ENCODE results near the gene CH25H.
A peak's percentile ranks its signal among the peaks of the same experiment; 100 is the strongest.
"Not testable (repeated sequence)": the region's sequence is repeated elsewhere in the genome, so short reads cannot be mapped to it uniquely, and the experiment has no call there.

The CH25H gene

GRCh38 chr10:89191301-89191700, 15.8 kb downstream of the CH25H start:
- DNase-seq = not testable (repeated sequence)

DNA sequence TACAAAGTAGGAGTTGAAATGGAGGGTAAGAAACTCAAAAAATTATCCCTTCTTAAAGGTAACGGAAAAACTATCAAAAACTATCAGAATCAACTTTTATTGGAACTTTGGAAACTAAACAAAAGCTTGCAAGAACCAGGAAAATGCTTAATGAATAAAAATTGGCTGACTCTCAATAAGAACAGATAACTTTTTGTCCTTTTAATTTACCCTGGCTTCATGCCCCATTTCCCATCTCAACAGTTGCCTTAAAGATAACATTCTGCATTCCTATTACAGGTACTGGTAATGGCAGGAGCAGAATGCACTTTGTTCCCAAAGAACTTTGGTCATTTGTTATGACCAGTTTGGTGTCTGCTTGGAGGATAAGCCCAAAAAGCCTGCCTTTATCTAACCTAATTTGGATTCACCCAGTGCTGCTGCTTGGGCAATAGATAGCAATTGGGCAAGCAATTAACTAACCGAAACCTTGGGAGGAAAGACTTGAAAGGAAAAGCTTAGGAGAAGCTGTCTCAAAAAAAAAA, 17.8 kb downstream of the CH25H start:
- no peak for DNase-seq

DNA sequence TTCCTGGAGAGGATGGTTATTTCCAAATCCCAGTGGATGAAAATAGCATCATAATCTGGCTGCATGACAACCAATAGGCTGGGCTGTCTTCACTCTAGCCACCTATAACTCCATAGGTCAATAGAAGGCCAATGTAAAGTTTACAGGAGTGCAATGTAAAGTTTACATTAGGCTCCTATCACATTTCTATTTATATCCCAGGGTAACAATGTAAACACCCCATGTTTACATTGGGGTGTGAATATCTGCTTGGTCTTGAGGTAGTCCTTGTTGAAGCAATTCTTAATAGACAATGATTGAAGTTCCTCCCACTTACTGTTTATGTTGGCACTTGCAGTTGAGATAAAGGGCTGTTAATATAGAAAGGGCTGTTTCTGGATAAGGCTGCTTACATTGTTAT, 21.5 kb downstream of the CH25H start:
- no peak for DNase-seq

DNA sequence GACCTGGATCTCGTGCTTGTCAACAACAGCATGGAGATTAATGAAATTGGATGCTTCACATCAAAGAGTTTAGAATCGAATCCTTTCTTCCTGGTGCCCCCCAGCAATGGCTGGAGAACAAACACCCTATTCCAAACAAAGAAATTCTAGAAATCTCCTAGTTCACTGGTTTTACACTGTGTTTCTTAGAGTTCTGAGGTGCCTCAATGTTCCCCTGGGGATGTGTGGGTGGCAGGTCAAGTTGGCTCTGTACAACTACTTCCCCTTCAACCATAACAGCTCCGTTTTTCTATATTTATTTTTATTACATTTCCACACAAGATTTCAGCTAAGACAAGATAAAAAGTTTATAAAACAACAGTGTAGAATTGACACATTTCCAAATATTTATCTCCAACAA, 22.5 kb downstream of the CH25H start:
- DNase-seq = no peak

GRCh38 chr10:89183571-89183970, 23.5 kb downstream of the CH25H start:
- DNase-seq = no peak

- DNase-seq = no peak
Observed at GRCh38 chr10:89182894-89183293, 24.2 kb downstream of the CH25H start.

DNA sequence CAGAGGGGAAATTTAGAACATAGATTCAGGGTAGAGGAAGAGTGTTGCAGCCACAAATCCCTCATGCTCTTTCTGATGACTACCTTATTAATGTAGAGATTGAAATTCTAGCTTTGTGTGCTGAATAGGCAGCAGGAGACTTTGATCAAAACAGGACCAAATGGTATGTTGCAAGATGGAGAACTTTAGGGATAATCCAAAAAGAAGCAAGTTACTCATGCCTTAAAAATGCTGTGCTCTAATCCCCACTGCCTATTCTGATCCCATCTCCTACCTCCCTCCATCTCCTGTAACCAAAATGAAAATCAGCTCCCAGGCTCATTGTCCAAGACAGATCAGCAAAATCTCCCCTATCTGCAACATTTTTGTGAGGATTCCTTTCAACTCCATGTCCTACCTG, 31.3 kb downstream of the CH25H start:
- no peak for DNase-seq

DNA sequence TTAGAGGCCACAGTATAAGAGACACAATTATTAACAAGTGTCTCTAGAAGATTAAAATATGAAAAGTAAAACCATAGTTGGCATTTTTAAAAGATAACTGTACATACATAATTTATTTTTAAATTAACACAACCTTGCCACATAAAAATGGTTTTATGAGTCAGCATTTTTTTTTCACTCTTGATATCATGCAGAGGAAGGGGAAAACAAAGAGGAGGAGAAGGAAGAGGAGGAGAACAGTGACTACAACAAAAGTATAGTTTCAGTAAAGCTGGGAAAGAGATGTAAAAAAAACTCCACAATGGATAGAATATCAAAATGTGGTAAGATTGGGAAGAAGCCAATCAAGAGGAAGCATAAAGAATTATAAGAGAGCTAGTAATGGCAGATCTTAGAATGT, 34.0 kb downstream of the CH25H start:
- DNase-seq = no peak

DNA sequence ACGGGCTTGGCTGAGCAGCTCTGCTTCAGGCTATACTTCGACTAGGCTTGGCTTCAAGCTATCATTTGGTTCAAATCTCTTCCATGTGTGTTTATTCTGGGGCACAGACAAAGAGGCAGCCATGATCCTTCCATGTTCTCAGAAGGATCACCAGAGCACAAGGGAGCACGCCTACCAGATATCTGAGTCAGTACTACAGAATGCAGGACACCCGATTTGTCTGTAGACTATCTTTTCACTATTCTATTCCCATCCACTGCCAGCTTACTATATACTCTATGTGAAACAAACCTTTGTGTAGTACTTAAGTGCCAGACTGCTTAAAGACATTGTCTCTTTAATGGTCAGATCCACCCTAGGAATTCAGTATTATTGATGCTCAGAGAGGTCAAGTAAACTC, 35.1 kb downstream of the CH25H start:
- DNase-seq = no peak

DNA sequence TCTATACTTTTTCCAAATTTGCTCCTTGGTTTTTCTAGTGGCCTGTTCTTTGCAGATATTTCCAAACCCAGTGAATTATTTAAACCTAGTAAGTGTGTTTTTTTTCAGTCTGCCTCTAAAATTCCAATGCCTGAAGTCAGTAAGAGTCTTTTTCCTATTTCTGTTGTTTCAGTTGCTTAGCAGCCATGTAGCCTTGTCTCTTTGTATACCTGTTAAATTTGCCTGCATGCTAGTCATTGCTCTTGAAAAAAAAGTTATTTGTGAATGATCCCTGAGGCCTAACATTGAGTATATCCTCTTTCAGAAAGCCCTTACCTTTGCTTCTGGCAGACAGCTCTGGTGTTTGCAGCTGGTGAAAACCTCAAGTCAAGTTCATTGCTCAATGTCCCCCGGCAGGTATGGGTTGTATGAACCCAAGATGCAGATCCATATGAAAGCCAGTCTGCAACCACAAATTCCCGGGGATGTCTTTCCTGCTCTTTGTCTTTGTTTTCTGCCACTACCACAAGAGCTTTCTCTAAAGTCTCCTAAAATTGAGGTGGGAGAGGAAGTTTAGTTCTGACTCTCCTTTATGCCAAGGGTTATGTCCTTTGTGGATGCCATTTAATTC, 35.7 kb downstream of the CH25H start:
- DNase-seq = no peak

- DNase-seq = not testable (repeated sequence)
Observed at GRCh38 chr10:89168354-89168900, 38.7 kb downstream of the CH25H start.

GRCh38 chr10:89167915-89168314, 39.2 kb downstream of the CH25H start:
- no peak for DNase-seq

DNA sequence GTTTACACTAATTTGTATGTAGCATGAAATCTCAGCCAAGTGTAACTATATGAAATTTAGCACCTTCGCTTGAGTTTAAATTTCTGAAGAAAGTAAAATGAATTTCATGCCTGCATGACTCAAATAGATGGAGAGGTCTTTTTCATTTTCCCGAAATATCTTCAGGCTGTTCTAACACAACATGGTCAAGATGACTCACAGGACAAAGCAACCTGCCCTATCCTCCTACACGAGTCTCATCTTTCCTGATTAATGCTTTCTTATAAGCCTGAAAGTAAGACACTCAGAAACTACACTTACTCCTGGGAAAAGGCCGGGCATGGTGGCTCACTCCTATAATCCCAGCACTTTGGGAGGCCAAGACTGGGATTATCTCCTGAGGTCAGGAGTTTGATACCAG, 41.2 kb downstream of the CH25H start:
- no peak for DNase-seq

- no peak for DNase-seq
Observed at GRCh38 chr10:89164920-89165319, 42.2 kb downstream of the CH25H start.

- peak; percentile 24 for DNase-seq
Observed at GRCh38 chr10:89164080-89164479, 43.0 kb downstream of the CH25H start.

- peak; percentile 91 for DNase-seq
Observed at GRCh38 chr10:89163265-89163995, 43.7 kb downstream of the CH25H start.

DNA sequence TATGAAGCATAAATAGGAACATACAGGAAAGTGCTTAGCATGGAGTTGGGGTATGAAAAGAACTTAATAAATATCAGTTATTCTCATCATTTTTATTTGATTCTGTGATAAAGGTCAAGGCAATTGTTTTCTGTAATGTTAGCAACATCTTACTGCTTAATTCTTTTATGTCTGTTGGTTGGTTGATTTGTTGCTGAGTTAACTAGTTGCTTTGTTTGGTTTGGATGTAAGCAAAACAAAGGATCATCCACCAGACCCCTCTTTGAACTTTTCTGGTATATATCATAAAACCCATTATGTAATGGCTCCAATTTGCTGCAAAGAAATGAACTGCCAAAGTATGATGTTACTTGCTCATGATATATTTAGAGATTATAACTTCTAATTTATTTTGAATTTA, 44.5 kb downstream of the CH25H start:
- DNase-seq = no peak

- no peak for DNase-seq
Observed at GRCh38 chr10:89160339-89160738, 46.8 kb downstream of the CH25H start.

- DNase-seq = no peak
Observed at GRCh38 chr10:89159761-89160160, 47.4 kb downstream of the CH25H start.

- no peak for DNase-seq
Observed at GRCh38 chr10:89159316-89159715, 47.8 kb downstream of the CH25H start.

DNA sequence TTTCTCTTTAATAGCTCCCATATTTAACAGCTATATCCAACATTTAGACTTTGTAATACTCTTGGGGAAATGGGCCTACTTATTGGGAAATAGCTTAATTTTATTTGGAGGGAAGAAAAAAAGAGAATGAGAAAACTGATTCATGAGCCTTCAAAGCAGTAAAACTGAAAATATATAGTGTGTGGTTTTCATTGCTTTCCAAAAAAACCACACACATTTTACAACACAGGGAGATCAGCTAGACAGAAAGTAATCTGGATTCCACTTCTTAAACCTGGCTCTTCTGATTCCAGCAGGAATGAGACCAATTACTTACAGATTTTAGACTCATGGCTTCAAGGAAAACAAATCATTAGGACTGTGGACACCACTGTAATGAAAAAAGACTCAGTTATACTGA, 48.7 kb downstream of the CH25H start:
- peak; percentile 23 for DNase-seq

DNA sequence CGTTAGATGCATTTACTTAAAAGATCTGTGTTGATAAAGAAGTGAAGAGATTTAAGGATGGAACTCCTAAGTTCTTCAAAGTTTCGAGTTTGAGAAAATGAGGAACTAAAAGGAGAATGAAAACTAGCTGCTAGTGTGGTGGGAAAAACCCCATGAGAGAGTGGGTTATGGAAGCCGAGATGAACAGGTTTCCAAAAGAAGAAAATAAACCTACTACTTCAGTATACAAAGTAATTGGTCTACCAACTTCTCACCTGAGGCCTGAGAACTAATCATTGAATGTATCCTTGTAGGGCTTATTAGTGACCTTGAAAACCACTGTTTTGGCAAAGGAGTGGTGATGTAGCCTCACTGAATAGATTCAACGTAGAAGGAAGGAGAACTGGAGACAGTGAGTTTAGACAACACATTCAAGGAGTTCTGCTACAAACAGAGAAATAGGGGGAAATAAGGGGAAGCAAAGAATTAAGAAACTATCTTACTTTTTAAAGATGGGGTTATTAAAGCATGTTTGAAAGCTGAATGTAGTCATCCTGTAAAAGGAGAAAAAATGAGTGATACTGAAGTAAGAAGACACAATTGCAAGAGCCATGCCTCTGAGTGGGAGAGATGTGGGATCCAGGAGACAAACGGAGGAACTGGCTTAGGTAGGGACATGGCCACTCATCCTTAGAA, 50.8 kb downstream of the CH25H start:
- peak; percentile 79 for DNase-seq
